SK-N-SH treated with all-trans-retinoic acid at 6 μM for 48 hours (cell line): Measurements from ENCODE around the gene APRT.

Experiments
- ATAC-seq: fragments of 200-7000 bp; cut with Tn5 transposase; 3 replicates; pipeline ENCODE4 v1.9.1; 2020; ENCODE audit warnings: mild to moderate bottlenecking, moderate library complexity
- BACH2 ChIP-seq: fragments of 250-450 bp; sonication (Bioruptor Pico); IDR thresholded peaks from 2 replicates; pipeline ENCODE4 v1.9.0; 2021; ENCODE audit warnings: mild to moderate bottlenecking, borderline replicate concordance
- CSDC2 ChIP-seq: fragments of 250-450 bp; sonication (Bioruptor Pico); IDR thresholded peaks from 2 replicates; pipeline ENCODE4 v1.5.0; 2020; ENCODE audit warnings: mild to moderate bottlenecking, moderate library complexity
- ESRRG ChIP-seq: fragments of 250-450 bp; sonication (Bioruptor Pico); IDR thresholded peaks from 2 replicates; pipeline ENCODE4 v1.6.1; 2021; ENCODE audit warnings: mild to moderate bottlenecking
- ISL1 ChIP-seq: fragments of 250-450 bp; sonication (Bioruptor Pico); IDR thresholded peaks from 2 replicates; pipeline ENCODE4 v2.1.2; 2022; ENCODE audit warnings: mild to moderate bottlenecking, moderate library complexity
- OSR1 ChIP-seq: fragments of 250-450 bp; sonication (Bioruptor Pico); IDR thresholded peaks from 2 replicates; pipeline ENCODE4 v1.8.0; 2022; ENCODE audit warnings: moderate library complexity, mild to moderate bottlenecking, inconsistent platforms
- PPARA ChIP-seq: fragments of 250-450 bp; sonication (Bioruptor Pico); IDR thresholded peaks from 2 replicates; pipeline ENCODE4 v1.5.0; 2020; ENCODE audit warnings: mild to moderate bottlenecking, borderline replicate concordance
- RARB ChIP-seq: fragments of 250-450 bp; sonication (Bioruptor Pico); IDR thresholded peaks from 2 replicates; pipeline ENCODE4 v1.8.0; 2021; ENCODE audit warnings: mild to moderate bottlenecking, moderate library complexity
- SNAI2 ChIP-seq: fragments of 250-450 bp; sonication (Bioruptor Pico); IDR thresholded peaks from 2 replicates; pipeline ENCODE4 v1.5.0; 2020; ENCODE audit warnings: mild to moderate bottlenecking, moderate library complexity
- TCF4 ChIP-seq: fragments of 250-450 bp; sonication (Bioruptor Pico); IDR thresholded peaks from 2 replicates; pipeline ENCODE4 v1.8.0; 2021; ENCODE audit warnings: mild to moderate bottlenecking, moderate library complexity, borderline replicate concordance
- TOX ChIP-seq: fragments of 250-450 bp; sonication (Bioruptor Pico); IDR thresholded peaks from 2 replicates; pipeline ENCODE4 v1.8.0; 2021; ENCODE audit warnings: mild to moderate bottlenecking, moderate library complexity, borderline replicate concordance
- ZC3H10 ChIP-seq: fragments of 250-450 bp; sonication (Bioruptor Pico); IDR thresholded peaks from 2 replicates; pipeline ENCODE4 v1.5.1; 2021; ENCODE audit warnings: mild to moderate bottlenecking, moderate library complexity
- ZFP3 ChIP-seq: fragments of 250-450 bp; sonication (Bioruptor Pico); IDR thresholded peaks from 2 replicates; pipeline ENCODE4 v1.5.0; 2020; ENCODE audit warnings: mild to moderate bottlenecking, moderate library complexity
- ZFP30 ChIP-seq: fragments of 450-650 bp; formaldehyde crosslinking; IDR thresholded peaks from 2 replicates; pipeline ENCODE4 v1.5.0; 2022; ENCODE audit warnings: mild to moderate bottlenecking, moderate library complexity
- ZNF565 ChIP-seq: fragments of 450-650 bp; formaldehyde crosslinking; conservative IDR thresholded peaks from 2 replicates; pipeline ENCODE4 v1.5.0; 2020; ENCODE audit warnings: low read depth, mild to moderate bottlenecking, moderate library complexity
- ZNF70 ChIP-seq: fragments of 450-650 bp; formaldehyde crosslinking; IDR thresholded peaks from 2 replicates; pipeline ENCODE4 v1.5.0; 2020; ENCODE audit warnings: mild to moderate bottlenecking, moderate library complexity
- ZNF8 ChIP-seq: fragments of 450-650 bp; formaldehyde crosslinking; IDR thresholded peaks from 2 replicates; pipeline ENCODE4 v1.5.0; 2020; ENCODE audit warnings: mild to moderate bottlenecking, moderate library complexity
- TF ChIP-seq, protein P1 (sequence below): fragments of 250-450 bp; sonication (Bioruptor Pico); IDR thresholded peaks from 2 replicates; pipeline ENCODE4 v1.5.1; 2020; ENCODE audit warnings: low read depth, mild to moderate bottlenecking, moderate library complexity
- TF ChIP-seq, protein P2 (sequence below): fragments of 250-450 bp; sonication (Bioruptor Pico); IDR thresholded peaks from 2 replicates; pipeline ENCODE4 v1.5.0; 2020; ENCODE audit warnings: mild to moderate bottlenecking, moderate library complexity
- TF ChIP-seq, protein P3 (sequence below): fragments of 250-450 bp; sonication (Bioruptor Pico); IDR thresholded peaks from 2 replicates; pipeline ENCODE4 v1.8.0; 2021; ENCODE audit warnings: low read depth, mild to moderate bottlenecking, moderate library complexity, borderline replicate concordance
- TF ChIP-seq, protein P4 (sequence below): fragments of 250-450 bp; sonication (Bioruptor Pico); IDR thresholded peaks from 2 replicates; pipeline ENCODE4 v1.5.1; 2021; ENCODE audit warnings: mild to moderate bottlenecking, moderate library complexity
- TF ChIP-seq, protein P5 (sequence below): fragments of 250-450 bp; sonication (Bioruptor Pico); IDR thresholded peaks from 2 replicates; pipeline ENCODE4 v1.8.0; 2020; ENCODE audit warnings: mild to moderate bottlenecking, moderate library complexity, borderline replicate concordance

Gene APRT

DNA sequence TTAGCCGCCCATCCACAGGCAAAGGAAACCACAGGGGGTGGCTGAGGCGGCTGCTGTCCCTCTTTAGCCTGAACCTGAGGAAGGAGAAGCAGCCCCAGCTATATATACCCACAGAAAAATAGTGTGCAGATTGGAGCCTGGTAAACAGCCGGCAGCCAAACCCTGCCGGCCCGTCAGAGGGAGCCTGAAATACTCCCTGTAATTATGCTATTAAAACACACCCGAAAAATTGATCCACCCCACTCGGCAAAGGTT is 33.5 kb downstream of the APRT start:
- no peak for ATAC-seq

DNA sequence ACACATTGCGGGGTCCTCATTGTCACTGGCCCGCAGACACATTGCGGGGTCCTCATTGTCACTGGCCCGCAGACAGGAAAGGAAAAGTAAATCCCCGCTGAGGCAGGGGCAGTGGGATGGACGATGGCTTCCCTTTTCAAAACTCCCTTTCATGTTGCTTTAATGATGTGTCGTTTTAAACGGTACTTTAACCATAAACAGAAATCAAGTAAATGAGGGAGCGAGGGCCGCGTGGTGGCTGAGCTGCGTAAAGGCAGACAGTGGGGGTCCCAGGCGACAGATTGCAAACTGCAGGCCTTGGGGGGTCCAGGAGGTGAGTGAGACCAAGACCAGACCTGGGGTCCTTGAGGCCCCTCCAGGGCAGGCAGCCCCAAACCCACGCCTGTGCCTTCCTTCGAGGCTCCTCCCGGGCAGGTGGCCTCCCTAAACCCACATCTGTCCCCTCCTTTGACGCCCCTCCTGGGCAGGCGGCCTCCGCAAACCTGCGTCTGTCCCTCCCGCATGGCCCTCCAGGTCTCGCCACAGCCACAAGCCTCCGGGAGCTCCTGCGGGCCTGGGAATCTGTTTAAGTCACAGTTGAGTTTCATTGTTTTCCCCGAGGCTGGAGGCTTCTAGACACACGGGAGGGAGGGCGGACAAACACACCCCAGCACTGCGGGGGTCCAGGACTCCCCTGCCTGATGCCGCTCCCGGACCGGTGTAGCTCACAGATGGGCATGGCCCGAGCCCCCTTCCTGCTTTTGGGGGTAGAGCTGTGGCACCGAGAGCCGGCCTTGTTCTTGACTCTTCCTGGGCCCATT is 34.1 kb downstream of the APRT start:
- no peak for ATAC-seq
- TF ChIP-seq, protein P1, sequence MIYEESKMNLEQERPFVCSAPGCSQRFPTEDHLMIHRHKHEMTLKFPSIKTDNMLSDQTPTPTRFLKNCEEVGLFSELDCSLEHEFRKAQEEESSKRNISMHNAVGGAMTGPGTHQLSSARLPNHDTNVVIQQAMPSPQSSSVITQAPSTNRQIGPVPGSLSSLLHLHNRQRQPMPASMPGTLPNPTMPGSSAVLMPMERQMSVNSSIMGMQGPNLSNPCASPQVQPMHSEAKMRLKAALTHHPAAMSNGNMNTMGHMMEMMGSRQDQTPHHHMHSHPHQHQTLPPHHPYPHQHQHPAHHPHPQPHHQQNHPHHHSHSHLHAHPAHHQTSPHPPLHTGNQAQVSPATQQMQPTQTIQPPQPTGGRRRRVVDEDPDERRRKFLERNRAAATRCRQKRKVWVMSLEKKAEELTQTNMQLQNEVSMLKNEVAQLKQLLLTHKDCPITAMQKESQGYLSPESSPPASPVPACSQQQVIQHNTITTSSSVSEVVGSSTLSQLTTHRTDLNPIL, result no peak
- TF ChIP-seq ZFP30 (CRISPR knock-in tag) (no peak), ISL1 (CRISPR knock-in tag) (no peak), ZFP3 (CRISPR knock-in tag) (no peak), BACH2 (no peak), TOX (CRISPR knock-in tag) (no peak), PPARA (CRISPR knock-in tag) (no peak), SNAI2 (no peak), TCF4 (CRISPR knock-in tag) (no peak), ZNF565 (no peak), OSR1 (CRISPR knock-in tag) (no peak), RARB (CRISPR knock-in tag) (no peak), ZNF70 (CRISPR knock-in tag) (no peak)
- TF ChIP-seq, protein P2, sequence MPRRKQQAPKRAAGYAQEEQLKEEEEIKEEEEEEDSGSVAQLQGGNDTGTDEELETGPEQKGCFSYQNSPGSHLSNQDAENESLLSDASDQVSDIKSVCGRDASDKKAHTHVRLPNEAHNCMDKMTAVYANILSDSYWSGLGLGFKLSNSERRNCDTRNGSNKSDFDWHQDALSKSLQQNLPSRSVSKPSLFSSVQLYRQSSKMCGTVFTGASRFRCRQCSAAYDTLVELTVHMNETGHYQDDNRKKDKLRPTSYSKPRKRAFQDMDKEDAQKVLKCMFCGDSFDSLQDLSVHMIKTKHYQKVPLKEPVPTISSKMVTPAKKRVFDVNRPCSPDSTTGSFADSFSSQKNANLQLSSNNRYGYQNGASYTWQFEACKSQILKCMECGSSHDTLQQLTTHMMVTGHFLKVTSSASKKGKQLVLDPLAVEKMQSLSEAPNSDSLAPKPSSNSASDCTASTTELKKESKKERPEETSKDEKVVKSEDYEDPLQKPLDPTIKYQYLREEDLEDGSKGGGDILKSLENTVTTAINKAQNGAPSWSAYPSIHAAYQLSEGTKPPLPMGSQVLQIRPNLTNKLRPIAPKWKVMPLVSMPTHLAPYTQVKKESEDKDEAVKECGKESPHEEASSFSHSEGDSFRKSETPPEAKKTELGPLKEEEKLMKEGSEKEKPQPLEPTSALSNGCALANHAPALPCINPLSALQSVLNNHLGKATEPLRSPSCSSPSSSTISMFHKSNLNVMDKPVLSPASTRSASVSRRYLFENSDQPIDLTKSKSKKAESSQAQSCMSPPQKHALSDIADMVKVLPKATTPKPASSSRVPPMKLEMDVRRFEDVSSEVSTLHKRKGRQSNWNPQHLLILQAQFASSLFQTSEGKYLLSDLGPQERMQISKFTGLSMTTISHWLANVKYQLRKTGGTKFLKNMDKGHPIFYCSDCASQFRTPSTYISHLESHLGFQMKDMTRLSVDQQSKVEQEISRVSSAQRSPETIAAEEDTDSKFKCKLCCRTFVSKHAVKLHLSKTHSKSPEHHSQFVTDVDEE, result no peak
- TF ChIP-seq, protein P3, sequence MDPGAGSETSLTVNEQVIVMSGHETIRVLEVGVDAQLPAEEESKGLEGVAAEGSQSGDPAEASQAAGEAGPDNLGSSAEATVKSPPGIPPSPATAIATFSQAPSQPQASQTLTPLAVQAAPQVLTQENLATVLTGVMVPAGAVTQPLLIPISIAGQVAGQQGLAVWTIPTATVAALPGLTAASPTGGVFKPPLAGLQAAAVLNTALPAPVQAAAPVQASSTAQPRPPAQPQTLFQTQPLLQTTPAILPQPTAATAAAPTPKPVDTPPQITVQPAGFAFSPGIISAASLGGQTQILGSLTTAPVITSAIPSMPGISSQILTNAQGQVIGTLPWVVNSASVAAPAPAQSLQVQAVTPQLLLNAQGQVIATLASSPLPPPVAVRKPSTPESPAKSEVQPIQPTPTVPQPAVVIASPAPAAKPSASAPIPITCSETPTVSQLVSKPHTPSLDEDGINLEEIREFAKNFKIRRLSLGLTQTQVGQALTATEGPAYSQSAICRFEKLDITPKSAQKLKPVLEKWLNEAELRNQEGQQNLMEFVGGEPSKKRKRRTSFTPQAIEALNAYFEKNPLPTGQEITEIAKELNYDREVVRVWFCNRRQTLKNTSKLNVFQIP (CRISPR knock-in tag), result no peak
- TF ChIP-seq, protein P4, sequence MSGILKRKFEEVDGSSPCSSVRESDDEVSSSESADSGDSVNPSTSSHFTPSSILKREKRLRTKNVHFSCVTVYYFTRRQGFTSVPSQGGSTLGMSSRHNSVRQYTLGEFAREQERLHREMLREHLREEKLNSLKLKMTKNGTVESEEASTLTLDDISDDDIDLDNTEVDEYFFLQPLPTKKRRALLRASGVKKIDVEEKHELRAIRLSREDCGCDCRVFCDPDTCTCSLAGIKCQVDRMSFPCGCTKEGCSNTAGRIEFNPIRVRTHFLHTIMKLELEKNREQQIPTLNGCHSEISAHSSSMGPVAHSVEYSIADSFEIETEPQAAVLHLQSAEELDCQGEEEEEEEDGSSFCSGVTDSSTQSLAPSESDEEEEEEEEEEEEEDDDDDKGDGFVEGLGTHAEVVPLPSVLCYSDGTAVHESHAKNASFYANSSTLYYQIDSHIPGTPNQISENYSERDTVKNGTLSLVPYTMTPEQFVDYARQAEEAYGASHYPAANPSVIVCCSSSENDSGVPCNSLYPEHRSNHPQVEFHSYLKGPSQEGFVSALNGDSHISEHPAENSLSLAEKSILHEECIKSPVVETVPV (CRISPR knock-in tag), result no peak

More for the DNA sequence above, 33.5 kb downstream of the APRT start:
- no peak for TF ChIP-seq ISL1 (CRISPR knock-in tag)
- TF ChIP-seq TOX (CRISPR knock-in tag), result no peak

DNA sequence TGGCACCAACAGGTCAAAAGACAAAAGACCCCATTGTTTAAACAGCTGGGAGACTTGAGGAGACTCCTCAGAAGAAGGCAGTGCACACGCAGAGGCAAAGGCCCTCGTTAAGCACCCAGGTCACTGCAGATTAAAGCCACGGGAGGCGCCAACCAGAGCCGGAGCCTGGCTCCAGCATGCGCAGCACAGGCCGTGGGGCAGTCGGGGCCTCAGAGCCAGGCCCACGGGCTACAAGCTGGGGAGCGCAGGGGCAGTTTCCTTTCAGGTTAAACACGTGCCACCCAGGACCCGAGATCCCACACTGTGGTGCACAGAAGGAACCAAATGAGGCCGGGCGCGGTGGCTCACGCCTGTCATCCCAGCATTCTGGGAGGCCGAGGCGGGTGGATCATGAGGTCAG is 35.9 kb downstream of the APRT start:
- ATAC-seq, result no peak
- TF ChIP-seq OSR1 (CRISPR knock-in tag) (no peak), ZNF565 (no peak), ZNF70 (CRISPR knock-in tag) (no peak), ZNF8 (CRISPR knock-in tag) (no peak), ESRRG (CRISPR knock-in tag) (no peak), ZC3H10 (CRISPR knock-in tag) (no peak), SNAI2 (no peak), ZFP3 (CRISPR knock-in tag) (no peak), CSDC2 (CRISPR knock-in tag) (no peak), BACH2 (no peak), PPARA (CRISPR knock-in tag) (no peak), TOX (CRISPR knock-in tag) (no peak), ISL1 (CRISPR knock-in tag) (no peak), ZFP30 (CRISPR knock-in tag) (no peak)
- TF ChIP-seq, protein P2, result no peak
- TF ChIP-seq, protein P3 (CRISPR knock-in tag), result no peak
- TF ChIP-seq, protein P5, sequence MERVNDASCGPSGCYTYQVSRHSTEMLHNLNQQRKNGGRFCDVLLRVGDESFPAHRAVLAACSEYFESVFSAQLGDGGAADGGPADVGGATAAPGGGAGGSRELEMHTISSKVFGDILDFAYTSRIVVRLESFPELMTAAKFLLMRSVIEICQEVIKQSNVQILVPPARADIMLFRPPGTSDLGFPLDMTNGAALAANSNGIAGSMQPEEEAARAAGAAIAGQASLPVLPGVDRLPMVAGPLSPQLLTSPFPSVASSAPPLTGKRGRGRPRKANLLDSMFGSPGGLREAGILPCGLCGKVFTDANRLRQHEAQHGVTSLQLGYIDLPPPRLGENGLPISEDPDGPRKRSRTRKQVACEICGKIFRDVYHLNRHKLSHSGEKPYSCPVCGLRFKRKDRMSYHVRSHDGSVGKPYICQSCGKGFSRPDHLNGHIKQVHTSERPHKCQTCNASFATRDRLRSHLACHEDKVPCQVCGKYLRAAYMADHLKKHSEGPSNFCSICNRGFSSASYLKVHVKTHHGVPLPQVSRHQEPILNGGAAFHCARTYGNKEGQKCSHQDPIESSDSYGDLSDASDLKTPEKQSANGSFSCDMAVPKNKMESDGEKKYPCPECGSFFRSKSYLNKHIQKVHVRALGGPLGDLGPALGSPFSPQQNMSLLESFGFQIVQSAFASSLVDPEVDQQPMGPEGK (CRISPR knock-in tag), result no peak
- TF ChIP-seq, protein P4 (CRISPR knock-in tag), result no peak
